ENCODE data around the gene VLDLR.

VLDLR gene

DNA sequence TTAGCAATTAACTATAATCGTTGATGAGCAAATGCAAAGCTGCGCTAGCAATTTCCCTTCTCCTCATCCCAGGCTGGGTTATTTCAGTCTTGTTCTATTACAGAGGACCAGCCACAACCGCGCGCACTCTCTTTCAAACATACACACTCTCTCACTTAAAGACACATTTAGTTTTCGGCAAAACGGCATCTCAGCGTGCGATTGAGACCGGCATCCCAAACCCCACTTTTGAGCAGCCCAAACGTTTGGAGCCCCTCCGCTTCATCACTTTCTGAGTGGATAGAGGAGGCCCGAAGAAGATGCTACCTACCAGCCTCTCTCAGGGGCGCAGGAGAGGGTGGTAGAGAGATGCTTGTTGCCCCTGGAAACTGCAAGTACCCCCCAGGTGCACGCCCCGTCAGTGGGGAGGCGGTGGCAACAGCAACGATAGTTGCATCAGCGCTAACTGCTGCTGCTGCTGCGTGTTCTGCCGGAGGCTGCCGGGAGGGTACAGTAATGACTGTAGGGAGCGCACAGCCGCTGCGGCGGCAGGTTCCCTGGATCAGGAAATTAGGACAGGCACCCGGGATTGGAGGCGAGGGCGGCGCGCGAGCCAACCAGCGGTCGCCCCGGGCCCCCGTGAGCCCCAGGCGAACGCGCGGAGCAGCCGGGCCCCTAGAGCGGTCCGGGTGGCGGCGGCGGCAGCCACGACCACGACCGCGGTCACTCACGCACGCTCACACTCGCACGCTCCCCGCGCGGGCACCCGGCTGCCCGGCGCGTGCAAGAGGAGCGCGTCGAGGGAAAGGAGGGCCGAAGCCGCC is 467 bp upstream of the VLDLR start:
- Histone ChIP-seq H3K27ac (ENCODE audit: low read depth, low read length) (no peak overlapping the region), H2AFZ (ENCODE audit: low read length, unreplicated experiment) (no peak overlapping the region)

DNA sequence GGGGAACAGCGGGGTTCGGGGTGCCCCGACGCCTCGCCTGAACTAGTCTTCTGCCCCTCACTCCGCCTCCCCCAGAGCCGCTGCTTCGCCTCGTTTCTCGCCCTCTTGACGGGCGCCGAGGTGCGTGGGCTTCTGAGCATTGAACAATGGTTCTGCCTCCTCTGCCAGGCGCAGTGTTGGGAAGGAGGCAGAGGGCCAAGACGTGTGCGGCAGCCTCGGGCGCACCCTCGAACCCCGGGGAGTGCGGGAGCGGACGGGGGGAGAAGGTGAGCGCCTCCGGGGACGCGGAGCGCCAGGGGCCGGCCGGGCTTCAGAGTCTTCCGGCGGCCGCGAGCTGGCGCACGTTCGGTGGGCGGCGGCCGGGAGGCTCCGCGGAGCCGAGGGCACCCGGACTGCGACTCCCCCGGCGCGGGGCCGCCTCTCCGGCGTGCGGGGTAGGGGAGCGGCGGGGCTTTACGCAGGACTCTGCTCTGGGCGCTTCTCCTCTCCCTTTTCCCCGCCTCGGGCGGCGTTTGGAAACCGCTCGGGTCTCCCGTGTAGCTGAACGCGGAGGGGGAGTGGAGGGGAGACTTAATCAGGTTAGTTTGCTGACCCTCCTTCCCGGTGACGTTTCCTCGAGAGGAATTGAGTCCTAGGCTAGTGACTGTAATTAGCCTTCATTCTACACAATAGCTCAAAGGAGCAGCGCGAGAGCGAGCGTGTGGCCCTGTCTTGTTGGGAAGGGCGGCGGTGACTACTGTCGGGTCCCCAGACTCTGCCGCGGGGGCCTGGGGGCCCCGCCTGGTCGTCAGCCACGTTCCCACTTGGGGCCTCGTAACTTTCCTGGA is 1.1 kb downstream of the VLDLR start:
- Histone ChIP-seq H2AFZ (ENCODE audit: low read length, unreplicated experiment) (peak overlapping the region; percentile 76), H3K79me2 (ENCODE audit: control insufficient read depth, insufficient read depth, low read length, unreplicated experiment) (no peaks in the 10 kb centered on the region), H3K36me3 (ENCODE audit: insufficient read depth, low read length) (no peaks in the 10 kb centered on the region), H3K4me1 (ENCODE audit: control insufficient read depth, insufficient read depth, low read length, unreplicated experiment) (no peaks in the 10 kb centered on the region), H3K27ac (ENCODE audit: low read depth, low read length) (no peak overlapping the region), H3K27me3 (ENCODE audit: insufficient read depth, low read length) (peaks cover 20% of the 10 kb centered on the region), H3K4me3 (ENCODE audit: low read depth, low read length) (peak overlapping the region; percentile 84)

More for the DNA sequence above, 467 bp upstream of the VLDLR start:
- H3K4me1 ChIP-seq (ENCODE audit: control insufficient read depth, insufficient read depth, low read length, unreplicated experiment), result no peaks in the 10 kb centered on the region
- H3K79me2 ChIP-seq (ENCODE audit: control insufficient read depth, insufficient read depth, low read length, unreplicated experiment), result no peaks in the 10 kb centered on the region
- H3K4me3 ChIP-seq (ENCODE audit: low read depth, low read length), result peak overlapping the region; percentile 84
- H3K27me3 ChIP-seq (ENCODE audit: insufficient read depth, low read length), result peaks cover 20% of the 10 kb centered on the region
- no peaks in the 10 kb centered on the region for H3K36me3 ChIP-seq (ENCODE audit: insufficient read depth, low read length)

DNA sequence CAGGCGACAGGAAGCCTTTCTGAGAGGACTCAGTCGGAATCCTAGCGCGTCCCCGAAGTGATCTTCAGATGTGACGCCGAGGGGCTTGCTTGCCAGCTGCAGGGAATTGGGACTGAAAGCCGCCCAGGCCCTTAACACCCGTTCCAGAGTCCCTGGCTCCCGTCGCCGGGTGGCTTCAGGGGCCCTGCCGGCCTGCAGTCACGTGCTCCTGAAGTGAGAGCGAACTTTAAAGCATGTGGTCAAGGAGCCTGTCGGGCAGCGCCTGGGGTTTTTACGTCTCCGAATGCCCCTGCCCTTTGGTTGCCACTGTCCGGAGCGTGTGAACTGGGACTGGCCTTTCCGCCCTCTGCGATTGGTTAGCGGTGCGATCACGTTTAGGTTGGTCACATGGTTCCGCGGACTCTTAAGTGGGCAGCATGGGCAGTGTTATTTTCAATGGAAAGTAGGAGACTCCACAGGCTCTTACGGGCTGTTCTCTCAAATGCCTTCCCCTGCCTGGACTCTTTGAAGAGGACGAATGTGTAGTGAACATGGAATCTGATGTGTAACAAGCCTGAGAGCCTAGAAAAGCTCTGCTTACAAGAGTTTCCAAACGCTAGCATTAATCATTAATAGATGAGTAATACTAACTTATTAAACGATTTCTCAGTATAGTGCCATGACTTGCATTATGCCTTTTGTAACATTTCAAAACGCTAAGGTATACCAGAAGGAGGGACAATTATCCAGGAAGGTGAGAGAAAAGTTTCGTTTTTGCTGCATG is 1.9 kb downstream of the VLDLR start:
- Histone ChIP-seq H3K4me1 (ENCODE audit: control insufficient read depth, insufficient read depth, low read length, unreplicated experiment) (no peaks in the 10 kb centered on the region), H3K27ac (ENCODE audit: low read depth, low read length) (no peak overlapping the region), H3K27me3 (ENCODE audit: insufficient read depth, low read length) (peaks cover 20% of the 10 kb centered on the region), H3K79me2 (ENCODE audit: control insufficient read depth, insufficient read depth, low read length, unreplicated experiment) (no peaks in the 10 kb centered on the region), H3K36me3 (ENCODE audit: insufficient read depth, low read length) (no peaks in the 10 kb centered on the region), H2AFZ (ENCODE audit: low read length, unreplicated experiment) (peak overlapping the region; percentile 76), H3K4me3 (ENCODE audit: low read depth, low read length) (peak overlapping the region; percentile 84)

DNA sequence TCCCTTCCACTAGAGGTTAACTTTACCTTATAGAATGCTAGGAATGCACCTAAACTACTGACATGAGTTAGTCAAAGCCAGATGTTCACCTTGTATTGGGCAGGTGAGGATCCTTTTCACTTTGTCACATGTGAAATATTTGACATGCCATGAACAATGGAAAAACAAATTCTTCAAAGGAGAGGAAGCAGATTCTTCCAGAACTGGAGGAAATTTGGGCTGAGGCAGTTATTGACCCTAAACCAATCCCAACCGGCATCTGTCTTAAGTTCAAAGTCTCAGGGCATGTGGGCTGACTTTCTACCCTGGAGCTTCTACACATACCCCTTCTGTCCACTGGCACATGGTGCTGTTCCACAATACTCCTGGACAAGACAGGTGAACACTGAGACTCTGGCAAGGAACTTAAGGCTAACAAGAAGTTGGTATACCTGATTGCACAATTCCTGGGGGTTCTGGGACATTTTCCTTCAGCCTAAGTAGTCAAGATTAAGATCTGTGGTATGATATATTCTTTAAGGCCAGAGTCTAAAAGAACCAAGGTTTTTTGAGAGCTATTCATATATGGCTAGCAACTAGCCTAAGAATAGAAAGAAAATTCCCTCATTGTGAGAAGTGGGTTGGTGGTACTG is 2.6 kb downstream of the VLDLR start:
- no peak overlapping the region for H3K27ac ChIP-seq (ENCODE audit: low read depth, low read length)

DNA sequence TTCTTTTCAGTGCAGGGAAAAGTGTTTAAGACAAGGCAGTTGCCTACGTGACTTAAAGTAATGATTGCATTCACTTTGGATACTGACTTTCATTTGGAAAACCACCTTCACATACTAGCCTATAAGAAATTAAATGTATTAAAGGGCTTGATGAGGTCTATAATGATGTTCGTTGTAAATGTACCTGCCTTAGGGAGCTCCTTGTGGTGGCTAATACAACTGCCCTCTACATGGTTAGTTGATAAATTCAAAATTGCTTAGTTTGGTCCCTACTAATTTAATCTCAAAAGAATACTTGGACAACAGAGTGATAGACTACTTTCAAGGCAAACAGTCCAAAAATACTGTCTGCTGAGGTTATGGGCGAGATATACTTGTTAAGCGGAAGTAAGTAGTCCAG is 3.8 kb downstream of the VLDLR start:
- no peak overlapping the region for H2AFZ ChIP-seq (ENCODE audit: low read length, unreplicated experiment)
- no peaks in the 10 kb centered on the region for H3K79me2 ChIP-seq (ENCODE audit: control insufficient read depth, insufficient read depth, low read length, unreplicated experiment)
- H3K36me3 ChIP-seq (ENCODE audit: insufficient read depth, low read length), result no peaks in the 10 kb centered on the region
- H3K27ac ChIP-seq (ENCODE audit: low read depth, low read length), result no peak overlapping the region
- H3K4me3 ChIP-seq (ENCODE audit: low read depth, low read length), result no peak overlapping the region
- peaks cover 13% of the 10 kb centered on the region for H3K27me3 ChIP-seq (ENCODE audit: insufficient read depth, low read length)
- H3K4me1 ChIP-seq (ENCODE audit: control insufficient read depth, insufficient read depth, low read length, unreplicated experiment), result no peaks in the 10 kb centered on the region

More for the DNA sequence above, 2.6 kb downstream of the VLDLR start:
- Histone ChIP-seq H3K27me3 (ENCODE audit: insufficient read depth, low read length) (peaks cover 20% of the 10 kb centered on the region), H3K36me3 (ENCODE audit: insufficient read depth, low read length) (no peaks in the 10 kb centered on the region), H3K4me1 (ENCODE audit: control insufficient read depth, insufficient read depth, low read length, unreplicated experiment) (no peaks in the 10 kb centered on the region), H3K79me2 (ENCODE audit: control insufficient read depth, insufficient read depth, low read length, unreplicated experiment) (no peaks in the 10 kb centered on the region), H2AFZ (ENCODE audit: low read length, unreplicated experiment) (no peak overlapping the region), H3K4me3 (ENCODE audit: low read depth, low read length) (peak overlapping the region; percentile 84)

DNA sequence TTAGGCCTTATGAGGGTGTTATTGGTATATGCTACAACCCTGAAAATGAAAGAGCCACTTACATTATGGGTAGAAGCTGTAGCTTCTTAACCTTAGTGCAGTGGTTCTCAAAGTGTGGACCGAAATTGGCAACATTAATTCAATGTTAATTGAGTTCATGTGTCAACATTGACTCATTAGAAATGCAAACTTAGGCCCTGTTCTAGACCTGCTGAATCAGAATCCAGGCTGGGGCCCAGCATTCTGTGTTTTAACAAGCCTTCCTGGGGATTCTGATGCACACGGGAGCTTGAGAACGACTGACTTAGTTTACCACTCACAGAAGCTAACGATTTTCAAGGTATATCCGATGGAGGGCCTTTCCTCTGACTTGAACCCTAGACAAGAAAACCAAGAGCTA is 7.3 kb downstream of the VLDLR start:
- no peaks in the 10 kb centered on the region for H3K27me3 ChIP-seq (ENCODE audit: insufficient read depth, low read length)
- no peaks in the 10 kb centered on the region for H3K4me1 ChIP-seq (ENCODE audit: control insufficient read depth, insufficient read depth, low read length, unreplicated experiment)
- no peaks in the 10 kb centered on the region for H3K36me3 ChIP-seq (ENCODE audit: insufficient read depth, low read length)
- no peak overlapping the region for H3K27ac ChIP-seq (ENCODE audit: low read depth, low read length)
- no peak overlapping the region for H2AFZ ChIP-seq (ENCODE audit: low read length, unreplicated experiment)
- H3K4me3 ChIP-seq (ENCODE audit: low read depth, low read length), result no peak overlapping the region
- no peaks in the 10 kb centered on the region for H3K79me2 ChIP-seq (ENCODE audit: control insufficient read depth, insufficient read depth, low read length, unreplicated experiment)

DNA sequence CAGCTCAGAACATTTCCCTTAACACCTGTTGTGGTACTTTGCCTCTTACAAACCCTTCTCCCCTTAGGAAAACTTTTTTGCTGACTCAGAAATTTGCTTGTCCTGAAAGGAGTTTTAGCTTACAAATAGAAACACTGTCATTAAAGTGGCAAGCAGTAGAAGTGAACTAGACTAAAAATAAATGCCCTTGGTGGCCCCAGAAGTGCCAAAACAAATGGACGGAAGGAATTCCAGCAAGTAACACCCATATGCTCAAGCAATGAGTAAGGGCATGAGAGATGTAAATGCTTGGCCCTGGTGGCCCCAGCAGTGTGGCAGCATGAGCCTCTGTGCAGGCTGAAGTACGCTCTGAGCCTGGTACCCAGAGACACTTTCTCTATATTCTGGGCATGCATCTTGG is 8.6 kb downstream of the VLDLR start:
- H3K4me3 ChIP-seq (ENCODE audit: low read depth, low read length), result no peak overlapping the region
- H3K4me1 ChIP-seq (ENCODE audit: control insufficient read depth, insufficient read depth, low read length, unreplicated experiment), result no peaks in the 10 kb centered on the region
- H3K27me3 ChIP-seq (ENCODE audit: insufficient read depth, low read length), result no peaks in the 10 kb centered on the region
- no peaks in the 10 kb centered on the region for H3K36me3 ChIP-seq (ENCODE audit: insufficient read depth, low read length)
- H3K79me2 ChIP-seq (ENCODE audit: control insufficient read depth, insufficient read depth, low read length, unreplicated experiment), result no peaks in the 10 kb centered on the region
- H2AFZ ChIP-seq (ENCODE audit: low read length, unreplicated experiment), result no peak overlapping the region
- H3K27ac ChIP-seq (ENCODE audit: low read depth, low read length), result no peak overlapping the region

DNA sequence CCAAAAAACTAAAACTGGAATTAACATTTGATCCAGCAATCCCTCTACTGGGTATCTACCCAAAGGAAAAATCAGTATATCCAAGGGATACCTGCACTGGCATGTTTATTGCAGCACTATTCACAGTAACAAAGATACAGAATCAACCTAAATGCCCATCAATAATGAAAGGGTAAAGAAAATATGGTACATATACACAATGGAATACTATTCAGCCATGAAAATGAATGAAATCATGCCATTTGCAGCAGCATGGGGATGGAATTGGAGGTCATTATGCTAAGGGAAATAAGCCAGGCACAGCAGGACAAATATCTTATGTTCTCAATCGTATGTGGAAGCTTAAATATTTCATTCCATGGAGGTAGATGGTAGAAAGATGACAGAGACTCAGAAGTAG is 9.7 kb downstream of the VLDLR start:
- H3K36me3 ChIP-seq (ENCODE audit: insufficient read depth, low read length), result no peaks in the 10 kb centered on the region
- no peak overlapping the region for H3K27ac ChIP-seq (ENCODE audit: low read depth, low read length)
- no peaks in the 10 kb centered on the region for H3K4me1 ChIP-seq (ENCODE audit: control insufficient read depth, insufficient read depth, low read length, unreplicated experiment)
- no peak overlapping the region for H3K4me3 ChIP-seq (ENCODE audit: low read depth, low read length)
- H3K79me2 ChIP-seq (ENCODE audit: control insufficient read depth, insufficient read depth, low read length, unreplicated experiment), result no peaks in the 10 kb centered on the region
- no peak overlapping the region for H2AFZ ChIP-seq (ENCODE audit: low read length, unreplicated experiment)
- no peaks in the 10 kb centered on the region for H3K27me3 ChIP-seq (ENCODE audit: insufficient read depth, low read length)

DNA sequence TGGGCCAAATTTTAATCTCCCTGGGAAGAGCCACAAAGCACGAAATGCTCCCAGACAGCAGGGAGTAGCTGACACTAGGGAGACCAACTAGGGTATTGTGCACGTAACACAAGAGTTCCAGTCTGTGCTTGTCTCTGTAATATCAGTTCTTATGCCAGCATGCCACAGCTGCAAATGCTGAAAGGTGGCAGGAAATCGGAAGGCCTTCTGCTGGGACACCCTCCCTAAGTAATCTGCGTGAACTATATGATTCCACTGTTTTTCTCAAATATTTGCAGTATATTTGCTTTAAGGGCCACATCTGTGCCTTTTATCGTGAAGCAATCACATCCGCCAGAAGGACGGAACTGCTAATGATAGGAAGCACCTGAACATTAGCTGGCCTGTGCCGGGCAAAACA is 12.6 kb downstream of the VLDLR start:
- H2AFZ ChIP-seq (ENCODE audit: low read length, unreplicated experiment), result no peak overlapping the region

DNA sequence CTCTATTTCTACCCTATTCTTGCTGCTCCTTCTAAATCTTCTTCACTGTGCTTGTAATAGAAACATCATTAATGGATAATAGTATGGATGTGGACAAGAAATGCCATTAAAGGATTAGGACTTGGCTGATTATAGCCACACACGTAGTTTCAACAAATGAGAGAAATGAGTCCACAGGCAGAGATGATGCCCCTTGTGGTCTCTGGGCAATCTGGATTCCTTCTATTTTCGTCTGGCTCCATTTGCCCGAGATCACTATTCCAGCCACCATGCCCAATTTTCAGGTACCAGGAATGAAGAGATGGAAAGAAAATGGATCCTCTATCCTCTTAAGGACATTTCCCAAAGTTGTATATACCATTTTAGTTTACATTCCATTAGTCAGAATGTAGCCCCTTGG is 13.2 kb downstream of the VLDLR start:
- Histone ChIP-seq H3K27ac (ENCODE audit: low read depth, low read length) (no peak overlapping the region), H3K36me3 (ENCODE audit: insufficient read depth, low read length) (no peaks in the 10 kb centered on the region), H3K4me1 (ENCODE audit: control insufficient read depth, insufficient read depth, low read length, unreplicated experiment) (no peaks in the 10 kb centered on the region), H3K79me2 (ENCODE audit: control insufficient read depth, insufficient read depth, low read length, unreplicated experiment) (no peaks in the 10 kb centered on the region), H3K4me3 (ENCODE audit: low read depth, low read length) (no peak overlapping the region), H3K27me3 (ENCODE audit: insufficient read depth, low read length) (no peaks in the 10 kb centered on the region), H2AFZ (ENCODE audit: low read length, unreplicated experiment) (no peak overlapping the region)

More for the DNA sequence above, 12.6 kb downstream of the VLDLR start:
- Histone ChIP-seq H3K4me3 (ENCODE audit: low read depth, low read length) (no peak overlapping the region), H3K79me2 (ENCODE audit: control insufficient read depth, insufficient read depth, low read length, unreplicated experiment) (no peaks in the 10 kb centered on the region), H3K27ac (ENCODE audit: low read depth, low read length) (no peak overlapping the region), H3K36me3 (ENCODE audit: insufficient read depth, low read length) (no peaks in the 10 kb centered on the region), H3K27me3 (ENCODE audit: insufficient read depth, low read length) (no peaks in the 10 kb centered on the region), H3K4me1 (ENCODE audit: control insufficient read depth, insufficient read depth, low read length, unreplicated experiment) (no peaks in the 10 kb centered on the region)

Data from ACC112 (cell line).